HL-60 (cell line): ENCODE data around the gene ACP3.

Experiments used
- GABPA ChIP-seq: IDR thresholded peaks from 2 replicates; pipeline ENCODE4 v1.6.1; 2012; ENCODE audit warnings: low read depth
- POLR2AphosphoS5 ChIP-seq: IDR thresholded peaks from 2 replicates; pipeline ENCODE4 v1.6.1; 2012; ENCODE audit warnings: low read depth
- SPI1 ChIP-seq: IDR thresholded peaks from 2 replicates; pipeline ENCODE4 v1.6.1; 2012; ENCODE audit warnings: low read depth, mild to moderate bottlenecking, borderline replicate concordance
- TF ChIP-seq, protein P1 (sequence below): IDR thresholded peaks from one replicate; pipeline ENCODE4 v1.5.1; 2011; ENCODE audit warnings: low read length, control low read depth, inconsistent platforms; ENCODE audit not compliant: insufficient read depth
- TF ChIP-seq, protein P2 (sequence below): IDR thresholded peaks from 2 replicates; pipeline ENCODE4 v1.6.1; 2012; ENCODE audit warnings: low read depth; ENCODE audit not compliant: insufficient replicate concordance

DNA sequence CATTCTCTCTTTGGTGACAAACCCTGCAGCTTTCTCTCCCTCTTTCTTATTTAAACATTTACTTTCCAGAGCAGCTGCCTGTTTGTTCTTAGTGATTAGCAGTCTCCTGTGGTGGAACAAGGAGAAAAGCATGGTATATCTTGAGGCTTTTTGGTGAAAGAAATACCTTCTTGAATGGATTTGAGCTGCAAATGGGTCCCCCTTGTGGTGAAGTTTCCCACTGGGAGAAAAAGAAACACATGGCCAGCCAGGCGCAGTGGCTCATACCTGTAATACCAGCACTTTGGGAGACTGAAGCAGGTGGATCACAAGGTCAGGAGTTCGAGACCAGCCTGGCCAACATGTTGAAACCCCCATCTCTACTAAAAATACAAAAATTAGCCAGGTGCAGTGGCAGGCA is 48.3 kb upstream of the ACP3 start:
- TF ChIP-seq, protein P1, sequence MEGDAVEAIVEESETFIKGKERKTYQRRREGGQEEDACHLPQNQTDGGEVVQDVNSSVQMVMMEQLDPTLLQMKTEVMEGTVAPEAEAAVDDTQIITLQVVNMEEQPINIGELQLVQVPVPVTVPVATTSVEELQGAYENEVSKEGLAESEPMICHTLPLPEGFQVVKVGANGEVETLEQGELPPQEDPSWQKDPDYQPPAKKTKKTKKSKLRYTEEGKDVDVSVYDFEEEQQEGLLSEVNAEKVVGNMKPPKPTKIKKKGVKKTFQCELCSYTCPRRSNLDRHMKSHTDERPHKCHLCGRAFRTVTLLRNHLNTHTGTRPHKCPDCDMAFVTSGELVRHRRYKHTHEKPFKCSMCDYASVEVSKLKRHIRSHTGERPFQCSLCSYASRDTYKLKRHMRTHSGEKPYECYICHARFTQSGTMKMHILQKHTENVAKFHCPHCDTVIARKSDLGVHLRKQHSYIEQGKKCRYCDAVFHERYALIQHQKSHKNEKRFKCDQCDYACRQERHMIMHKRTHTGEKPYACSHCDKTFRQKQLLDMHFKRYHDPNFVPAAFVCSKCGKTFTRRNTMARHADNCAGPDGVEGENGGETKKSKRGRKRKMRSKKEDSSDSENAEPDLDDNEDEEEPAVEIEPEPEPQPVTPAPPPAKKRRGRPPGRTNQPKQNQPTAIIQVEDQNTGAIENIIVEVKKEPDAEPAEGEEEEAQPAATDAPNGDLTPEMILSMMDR: peak; percentile 15
- TF ChIP-seq POLR2AphosphoS5 (no peak), SPI1 (no peak), GABPA (no peak)
- TF ChIP-seq, protein P2, sequence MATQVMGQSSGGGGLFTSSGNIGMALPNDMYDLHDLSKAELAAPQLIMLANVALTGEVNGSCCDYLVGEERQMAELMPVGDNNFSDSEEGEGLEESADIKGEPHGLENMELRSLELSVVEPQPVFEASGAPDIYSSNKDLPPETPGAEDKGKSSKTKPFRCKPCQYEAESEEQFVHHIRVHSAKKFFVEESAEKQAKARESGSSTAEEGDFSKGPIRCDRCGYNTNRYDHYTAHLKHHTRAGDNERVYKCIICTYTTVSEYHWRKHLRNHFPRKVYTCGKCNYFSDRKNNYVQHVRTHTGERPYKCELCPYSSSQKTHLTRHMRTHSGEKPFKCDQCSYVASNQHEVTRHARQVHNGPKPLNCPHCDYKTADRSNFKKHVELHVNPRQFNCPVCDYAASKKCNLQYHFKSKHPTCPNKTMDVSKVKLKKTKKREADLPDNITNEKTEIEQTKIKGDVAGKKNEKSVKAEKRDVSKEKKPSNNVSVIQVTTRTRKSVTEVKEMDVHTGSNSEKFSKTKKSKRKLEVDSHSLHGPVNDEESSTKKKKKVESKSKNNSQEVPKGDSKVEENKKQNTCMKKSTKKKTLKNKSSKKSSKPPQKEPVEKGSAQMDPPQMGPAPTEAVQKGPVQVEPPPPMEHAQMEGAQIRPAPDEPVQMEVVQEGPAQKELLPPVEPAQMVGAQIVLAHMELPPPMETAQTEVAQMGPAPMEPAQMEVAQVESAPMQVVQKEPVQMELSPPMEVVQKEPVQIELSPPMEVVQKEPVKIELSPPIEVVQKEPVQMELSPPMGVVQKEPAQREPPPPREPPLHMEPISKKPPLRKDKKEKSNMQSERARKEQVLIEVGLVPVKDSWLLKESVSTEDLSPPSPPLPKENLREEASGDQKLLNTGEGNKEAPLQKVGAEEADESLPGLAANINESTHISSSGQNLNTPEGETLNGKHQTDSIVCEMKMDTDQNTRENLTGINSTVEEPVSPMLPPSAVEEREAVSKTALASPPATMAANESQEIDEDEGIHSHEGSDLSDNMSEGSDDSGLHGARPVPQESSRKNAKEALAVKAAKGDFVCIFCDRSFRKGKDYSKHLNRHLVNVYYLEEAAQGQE: no peak
